ENCODE results near the gene RNASE2. TPM values are rescaled to one million over a fixed set of nuclear protein-coding genes. Genes with fewer than 3 reads are reported as not detected.

RNASE2 gene
- total and polyA plus RNA-seq, 4 donors, result 0.59 to 27.0 (median 4.3) TPM

GRCh38 chr14:20998674-20999366, 43.5 kb downstream of the RNASE2 start, which contains the start of gene SLC39A2 (continued):
- TF ChIP-seq NR2F2 (IDR thresholded peaks at IDR 0.05) (no peak), JUND (IDR thresholded peaks at IDR 0.05) (no peak), YY1 (IDR thresholded peaks at IDR 0.05) (no peak), FOXA1 (IDR thresholded peaks at IDR 0.05) (no peak), FOXA2 (IDR thresholded peaks at IDR 0.05) (no peak), GABPA (IDR thresholded peaks at IDR 0.05 in 1 of 2, conservative IDR thresholded peaks at IDR 0.05 in 1 of 2) (no peak), TAF1 (conservative IDR thresholded peaks at IDR 0.05) (no peak), ATF3 (IDR thresholded peaks at IDR 0.05) (no peak), HNF4G (IDR thresholded peaks at IDR 0.05) (no peak), SP1 (IDR thresholded peaks at IDR 0.05) (no peak), RXRA (IDR thresholded peaks at IDR 0.05) (no peak)

GRCh38 chr14:20999591-20999990, 44.3 kb downstream of the RNASE2 start:
- Histone ChIP-seq H3K27me3 (ENCODE audit: control insufficient read depth in 4 of 4, insufficient read depth in 4 of 4, low read length in 3 of 4) (no peaks in the 10 kb centered on the region), H3K36me3 (ENCODE audit: control insufficient read depth in 4 of 4, insufficient read depth in 3 of 4, low read depth in 1 of 4, low read length in 3 of 4) (peaks cover 12 to 32% (median 25%) of the 10 kb centered on the region in 4 donors), H3K4me3 (ENCODE audit: low read depth in 1 of 3, low read length in 3 of 3) (no peak overlapping the region), H3K4me1 (ENCODE audit: control insufficient read depth in 4 of 4, insufficient read depth in 4 of 4, low read length in 3 of 4) (no peaks in the 10 kb centered on the region), H3K9me3 (ENCODE audit: control insufficient read depth in 4 of 4, low read length in 3 of 4) (no peaks in the 10 kb centered on the region), H3K9ac (ENCODE audit: low read depth in 1 of 2, low read length in 2 of 2) (no peak overlapping the region), H3K27ac (ENCODE audit: low read depth in 1 of 2, low read length in 2 of 2) (no peak overlapping the region)
- no peak for DNase-seq (ENCODE audit: low spot score)
- TF ChIP-seq CTCF (IDR thresholded peaks at IDR 0.05; ENCODE audit: low read depth, low read length, missing input control) (no peak), ZBTB33 (IDR thresholded peaks at IDR 0.05) (no peak), REST (IDR thresholded peaks at IDR 0.05) (no peak), TAF1 (conservative IDR thresholded peaks at IDR 0.05) (no peak), FOXA1 (IDR thresholded peaks at IDR 0.05) (no peak), JUND (IDR thresholded peaks at IDR 0.05) (no peak), ATF3 (IDR thresholded peaks at IDR 0.05) (no peak), HNF4G (IDR thresholded peaks at IDR 0.05) (no peak), HNF4A (conservative IDR thresholded peaks at IDR 0.05) (no peak), YY1 (IDR thresholded peaks at IDR 0.05) (no peak), NR2F2 (IDR thresholded peaks at IDR 0.05) (no peak), GABPA (IDR thresholded peaks at IDR 0.05 in 1 of 2, conservative IDR thresholded peaks at IDR 0.05 in 1 of 2) (no peak), SP1 (IDR thresholded peaks at IDR 0.05) (no peak), RXRA (IDR thresholded peaks at IDR 0.05) (no peak), RAD21 (IDR thresholded peaks at IDR 0.05) (no peak), MAX (IDR thresholded peaks at IDR 0.05) (no peak), FOXA2 (IDR thresholded peaks at IDR 0.05) (no peak), EGR1 (IDR thresholded peaks at IDR 0.05; ENCODE audit: low read depth in 2 of 2) (no peak)
- WGBS, result 75% methylated on average over 4 of the region's 4 CpGs

Data from liver (tissue), 9 donors.